Activated CD4-positive, CD25-positive, alpha-beta regulatory T cell treated with anti-CD3 and anti-CD28 coated beads, Interleukin-2, amount 50 U/mL, for 72 hours (primary cell): ENCODE data around the gene CDX1.

Experiments used
- DNase-seq: peaks from one replicate; pipeline ENCODE4 v3.0.0; 2021

The CDX1 gene

DNA sequence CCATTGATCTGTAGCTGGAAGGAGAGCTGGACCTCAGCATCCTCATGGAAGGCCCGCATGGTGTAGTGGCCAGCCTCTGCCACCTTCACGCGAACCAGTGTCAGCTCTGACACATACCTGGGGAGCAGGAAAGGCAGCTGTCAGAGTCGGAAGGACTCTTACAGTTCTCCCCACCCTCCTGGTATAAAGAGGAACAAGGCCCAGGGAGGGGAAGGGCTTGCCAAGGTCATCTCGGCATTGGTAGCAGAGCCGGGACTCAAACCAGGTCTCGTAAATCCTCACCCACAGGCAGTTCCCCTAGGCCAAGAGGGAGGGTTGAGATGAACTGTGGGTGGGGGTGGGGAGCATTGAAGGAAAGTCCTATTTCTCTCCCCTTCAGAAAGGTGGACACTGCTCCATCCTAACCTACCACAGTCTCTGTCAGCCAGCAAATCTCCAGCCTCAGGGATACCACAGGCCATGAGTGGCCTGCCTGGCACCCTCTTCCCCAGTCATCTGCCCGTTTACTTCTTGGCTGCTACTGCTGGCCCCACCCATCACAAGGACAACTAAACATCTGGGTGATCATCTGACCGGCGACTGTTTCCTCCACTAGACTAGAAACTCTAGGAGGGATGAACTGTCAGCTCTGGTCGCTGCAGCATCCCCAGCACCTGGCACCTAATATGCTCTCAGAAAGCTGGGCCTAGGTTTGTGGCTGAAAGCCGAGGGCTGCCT lies 34.4 kb upstream of the CDX1 start:
- DNase-seq, result no peak

- DNase-seq, result no peak
Observed at GRCh38 chr5:150132740-150133139, 33.8 kb upstream of the CDX1 start.

DNA sequence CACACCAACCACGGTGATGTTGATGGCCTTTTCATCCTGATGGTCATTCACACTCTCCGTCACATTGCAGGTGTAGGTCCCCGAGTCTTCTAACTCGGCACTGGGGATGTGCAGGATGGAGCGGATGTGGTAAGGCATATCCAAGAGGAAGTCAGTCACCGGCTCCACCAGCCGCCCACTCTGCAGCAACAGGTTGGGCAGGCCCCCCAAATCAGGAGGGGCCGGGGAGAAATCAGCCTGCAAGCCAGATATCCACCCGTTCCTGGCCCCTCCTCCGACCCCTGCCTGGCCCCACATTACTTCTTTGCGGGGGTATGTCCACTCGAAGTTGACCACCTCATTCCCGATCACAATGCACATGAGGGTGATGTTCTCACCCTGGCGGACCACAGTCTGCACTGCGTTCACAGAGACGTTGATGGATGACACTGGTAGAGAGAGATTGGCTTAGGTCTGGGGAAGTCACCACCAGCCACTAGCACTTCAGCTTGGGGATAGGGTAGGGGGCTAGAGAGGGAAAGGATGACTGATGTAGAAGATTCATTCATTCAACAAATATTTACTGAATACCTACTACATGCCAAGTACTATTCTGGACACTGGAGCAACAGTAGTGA lies 32.9 kb upstream of the CDX1 start:
- DNase-seq, result no peak

DNA sequence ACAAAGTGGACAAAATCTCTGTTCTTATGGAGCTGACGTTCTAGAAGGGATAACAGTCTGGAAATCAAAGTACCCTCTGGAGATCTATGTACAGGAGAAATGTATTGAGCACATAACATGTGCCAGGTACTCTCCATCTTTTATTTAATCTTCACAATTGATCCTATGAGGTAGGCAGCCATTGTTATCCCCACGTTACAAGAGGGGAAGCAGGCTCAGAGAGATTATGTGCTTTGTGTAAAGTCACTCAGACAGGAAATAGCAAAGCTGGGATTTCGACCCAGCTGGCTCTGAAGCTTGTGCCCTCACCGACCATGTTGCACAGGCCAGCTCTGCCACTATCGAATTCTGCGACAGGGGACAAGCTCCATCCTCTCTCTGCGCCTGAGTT lies 32.4 kb upstream of the CDX1 start:
- DNase-seq, result no peak

DNA sequence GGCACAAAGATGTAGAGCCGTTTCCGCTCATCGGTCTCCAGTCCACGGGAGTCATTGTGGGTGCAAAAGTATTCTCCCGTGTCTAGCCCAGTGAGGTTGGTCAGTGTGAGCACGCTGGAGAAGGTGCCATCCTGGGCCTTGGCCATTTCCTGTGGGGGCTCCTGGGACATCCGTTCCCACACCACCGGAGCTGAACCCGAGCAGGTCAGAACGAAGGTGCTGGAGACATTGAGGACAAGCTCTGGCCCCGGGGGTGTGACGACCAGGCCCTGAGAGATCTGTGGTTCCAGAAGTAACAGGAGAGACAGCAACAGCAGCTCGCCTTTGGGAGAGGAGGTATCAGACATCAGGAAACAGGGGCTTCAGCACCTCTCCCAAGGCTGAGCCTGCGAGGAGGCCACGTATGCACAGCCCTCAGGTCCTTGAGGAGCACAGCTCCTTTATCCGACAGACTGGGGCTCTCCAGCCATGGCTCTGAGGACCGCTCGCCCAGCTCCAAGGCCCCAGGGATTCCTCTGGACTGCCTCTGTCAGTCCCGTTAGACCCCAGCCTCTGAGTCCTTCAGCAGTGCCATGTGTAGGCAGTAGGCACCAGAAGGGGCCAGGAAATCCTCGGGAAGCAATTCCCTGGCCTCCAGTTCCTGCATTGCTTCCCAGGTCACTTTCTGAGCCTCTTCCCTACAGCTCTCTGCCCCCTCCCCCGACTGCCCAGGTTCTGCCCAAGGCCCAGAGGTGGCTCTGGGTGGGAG lies 30.8 kb upstream of the CDX1 start:
- no peak for DNase-seq

GRCh38 chr5:150136305-150137167 lies 30.0 kb upstream of the CDX1 start:
- DNase-seq, result no peak

- no peak for DNase-seq
Observed at GRCh38 chr5:150137168-150137957, 29.2 kb upstream of the CDX1 start.

DNA sequence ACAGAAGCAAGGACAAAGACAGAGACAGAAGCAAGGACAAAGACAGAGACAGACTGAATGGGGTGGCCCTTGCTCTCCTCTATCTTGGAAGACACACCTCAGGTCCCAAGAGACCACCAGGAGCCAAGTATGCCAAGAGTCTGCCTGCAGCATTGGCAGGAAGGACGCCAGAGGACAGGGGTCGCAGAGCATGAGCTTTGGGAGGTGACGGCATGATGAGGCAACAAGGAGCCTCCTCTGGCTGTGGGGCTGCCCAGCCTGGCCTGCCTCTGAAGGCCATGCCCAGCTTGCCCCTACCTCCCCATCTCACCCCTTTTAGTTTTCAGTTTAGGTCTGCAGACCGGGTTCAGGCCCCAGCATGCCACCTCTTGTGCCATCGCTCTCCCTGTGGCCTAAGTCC lies 28.6 kb upstream of the CDX1 start:
- DNase-seq, result no peak

GRCh38 chr5:150138551-150139265 lies 27.9 kb upstream of the CDX1 start:
- DNase-seq, result no peak

DNA sequence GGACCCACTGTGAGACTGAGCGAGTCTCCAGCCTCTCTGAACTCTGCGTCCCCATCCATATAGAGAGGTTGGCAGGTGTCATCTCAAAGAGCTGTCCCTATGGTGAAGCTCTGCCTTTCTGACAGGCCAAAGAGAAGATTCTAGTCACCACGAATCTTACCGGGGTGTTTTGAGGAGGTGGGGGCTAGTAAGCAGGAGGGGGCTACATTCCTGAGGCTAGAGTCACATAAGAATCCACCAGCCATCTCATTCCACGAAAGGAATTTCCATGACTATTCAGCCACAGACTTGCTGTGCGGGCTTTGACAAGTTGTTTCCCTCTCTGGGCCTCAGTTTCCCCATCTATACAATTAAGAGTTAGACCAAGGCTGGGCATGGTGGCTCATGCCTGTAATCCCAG lies 27.2 kb upstream of the CDX1 start:
- no peak for DNase-seq

DNA sequence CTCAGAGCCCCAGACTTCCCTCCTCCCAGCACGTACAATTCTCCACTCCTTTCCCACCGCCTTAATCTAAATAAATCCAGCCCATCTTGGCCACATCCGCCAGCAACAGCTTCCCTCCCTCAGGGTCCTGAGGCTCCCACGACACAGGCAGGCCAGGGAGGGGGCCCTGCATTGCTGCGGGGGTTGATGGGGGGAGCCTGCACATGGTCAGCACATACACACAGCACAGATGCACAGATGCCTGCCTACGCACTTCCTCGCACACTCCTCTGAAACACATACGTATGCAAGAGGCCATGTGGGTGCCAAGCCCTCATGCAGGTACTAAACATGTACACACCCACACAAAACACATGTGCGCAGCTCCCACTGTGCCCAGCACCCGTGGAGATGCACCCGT lies 25.7 kb upstream of the CDX1 start:
- DNase-seq, result no peak

DNA sequence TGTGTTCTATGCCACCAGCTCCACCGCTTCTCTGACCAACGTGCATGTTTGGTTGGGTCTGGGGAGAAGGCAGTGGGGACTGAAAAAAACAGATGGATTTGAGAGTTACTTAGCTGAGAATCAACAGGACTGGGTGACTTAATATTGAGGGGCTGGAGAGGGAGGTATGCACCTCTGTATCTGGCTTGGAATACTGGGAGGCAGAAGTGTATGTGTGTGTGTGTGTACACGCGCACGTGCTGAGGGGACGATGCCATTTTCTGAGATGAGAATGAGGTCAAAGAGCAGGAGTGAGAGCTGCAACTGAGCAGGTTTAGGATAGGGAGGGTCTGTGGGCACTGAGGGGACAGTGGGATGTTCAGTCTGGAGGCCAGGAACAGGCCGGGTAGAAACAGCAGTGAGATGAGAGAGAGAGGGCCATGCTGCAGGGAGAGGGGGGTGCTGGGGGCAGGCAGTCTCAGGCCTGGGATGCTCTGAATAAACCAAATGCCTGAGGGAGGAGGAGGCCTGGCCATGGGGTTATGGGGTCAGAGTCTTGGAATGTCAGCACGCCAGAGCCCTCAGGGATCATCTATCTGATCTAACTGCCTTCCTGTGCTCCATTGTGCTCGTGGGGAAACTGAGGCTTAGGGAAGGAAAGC lies 24.9 kb upstream of the CDX1 start:
- DNase-seq, result no peak

GRCh38 chr5:150142185-150142958 lies 24.2 kb upstream of the CDX1 start:
- no peak for DNase-seq

DNA sequence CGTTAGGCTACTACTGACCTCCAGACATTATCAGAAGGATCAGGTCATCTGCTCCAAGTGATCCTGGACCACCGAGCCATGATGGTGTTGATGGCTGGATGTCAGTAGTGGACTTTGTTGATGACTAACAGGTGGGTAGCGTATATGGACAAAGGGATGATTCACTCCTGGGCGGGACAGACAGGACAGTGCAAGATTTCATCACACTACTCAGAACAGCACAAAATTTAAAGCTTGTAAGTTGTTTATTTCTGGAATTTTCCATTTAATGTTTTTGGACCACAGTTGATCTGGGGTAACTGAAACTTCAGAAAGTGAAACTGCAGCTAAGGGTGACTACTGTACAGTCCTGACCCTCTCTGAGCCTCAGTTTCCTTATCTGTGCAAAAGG lies 23.6 kb upstream of the CDX1 start:
- DNase-seq, result no peak

- DNase-seq, result no peak
Observed at GRCh38 chr5:150143350-150144245, 23.0 kb upstream of the CDX1 start.

- no peak for DNase-seq
Observed at GRCh38 chr5:150144246-150144801, 22.3 kb upstream of the CDX1 start.

DNA sequence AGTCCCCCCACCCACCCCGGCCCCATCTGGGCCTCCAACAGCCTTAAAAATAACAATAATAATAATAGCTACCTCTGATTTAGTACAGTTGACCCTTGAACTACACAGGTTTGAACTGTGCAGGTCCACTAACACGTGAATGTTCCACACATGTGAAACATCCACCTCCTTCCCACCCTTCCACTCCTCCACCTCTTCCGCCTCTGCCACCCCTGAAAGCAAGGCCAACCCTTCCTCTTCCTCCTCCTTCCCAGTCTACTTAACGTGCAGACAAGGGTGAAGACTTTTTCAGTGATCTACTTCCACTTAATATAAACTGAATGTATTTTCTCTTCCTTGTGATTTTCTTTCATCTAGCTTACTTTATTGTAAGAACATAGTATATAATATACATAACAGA lies 21.7 kb upstream of the CDX1 start:
- no peak for DNase-seq

- no peak for DNase-seq
Observed at GRCh38 chr5:150146235-150146634, 20.3 kb upstream of the CDX1 start.
